Gastrocnemius medialis (tissue), 4 donors: Measurements from ENCODE around the gene WNT8B.

Experiments
- POLR2A ChIP-seq, 2 donors: fragments of 450-650 bp; IDR thresholded peaks; one replicate each; pipeline ENCODE4 v1.6.1; 2017; ENCODE audit warnings: antibody characterized with exemption in 2 of 2, mild to moderate bottlenecking in 2 of 2, moderate library complexity in 2 of 2
- TF ChIP-seq, protein P1 (sequence below), 5 experiments: fragments of 450-650 bp in 3 of 5; fragments of 200-600 bp in 2 of 5; sonication (generic) in 2 of 5; IDR thresholded peaks in 4 of 5; conservative IDR thresholded peaks in 1 of 5; 1 replicate in 4 of 5; 2 replicates in 1 of 5; pipeline ENCODE4 v1.5.1; 2016 to 2019; ENCODE audit warnings: antibody characterized with exemption in 5 of 5, mild to moderate bottlenecking in 3 of 5, moderate library complexity in 3 of 5

DNA sequence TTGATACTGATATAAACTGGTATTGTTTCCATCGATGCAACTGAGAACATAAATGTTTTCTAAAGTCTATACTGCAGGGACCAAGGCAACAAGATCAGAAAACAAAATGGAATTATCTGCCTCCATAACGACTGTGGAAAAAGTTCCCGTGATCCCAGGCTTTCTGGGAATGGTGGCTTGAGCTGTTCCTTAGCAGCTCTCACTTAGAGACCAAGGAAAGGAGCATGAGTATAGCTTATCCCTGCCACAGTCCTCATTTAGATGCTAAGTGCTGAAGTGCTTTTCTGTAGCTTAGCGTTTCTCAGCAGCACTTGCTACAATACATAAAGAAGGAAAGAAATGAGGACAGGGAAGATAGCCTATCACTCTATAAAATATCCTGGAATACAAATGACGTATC, 5.5 kb downstream of the WNT8B start:
- TF ChIP-seq, protein P1, sequence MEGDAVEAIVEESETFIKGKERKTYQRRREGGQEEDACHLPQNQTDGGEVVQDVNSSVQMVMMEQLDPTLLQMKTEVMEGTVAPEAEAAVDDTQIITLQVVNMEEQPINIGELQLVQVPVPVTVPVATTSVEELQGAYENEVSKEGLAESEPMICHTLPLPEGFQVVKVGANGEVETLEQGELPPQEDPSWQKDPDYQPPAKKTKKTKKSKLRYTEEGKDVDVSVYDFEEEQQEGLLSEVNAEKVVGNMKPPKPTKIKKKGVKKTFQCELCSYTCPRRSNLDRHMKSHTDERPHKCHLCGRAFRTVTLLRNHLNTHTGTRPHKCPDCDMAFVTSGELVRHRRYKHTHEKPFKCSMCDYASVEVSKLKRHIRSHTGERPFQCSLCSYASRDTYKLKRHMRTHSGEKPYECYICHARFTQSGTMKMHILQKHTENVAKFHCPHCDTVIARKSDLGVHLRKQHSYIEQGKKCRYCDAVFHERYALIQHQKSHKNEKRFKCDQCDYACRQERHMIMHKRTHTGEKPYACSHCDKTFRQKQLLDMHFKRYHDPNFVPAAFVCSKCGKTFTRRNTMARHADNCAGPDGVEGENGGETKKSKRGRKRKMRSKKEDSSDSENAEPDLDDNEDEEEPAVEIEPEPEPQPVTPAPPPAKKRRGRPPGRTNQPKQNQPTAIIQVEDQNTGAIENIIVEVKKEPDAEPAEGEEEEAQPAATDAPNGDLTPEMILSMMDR (IDR thresholded peaks at IDR 0.05 in 4 of 5, conservative IDR thresholded peaks at IDR 0.05 in 1 of 5) = no peak
- no peak for TF ChIP-seq POLR2A (IDR thresholded peaks at IDR 0.05)
